ENCODE results near the gene ANGPTL2. TPM values are rescaled to one million over a fixed set of nuclear protein-coding genes. Genes with fewer than 3 reads are reported as not detected.

The ANGPTL2 gene
- total RNA-seq, 2 experiments from 2014 or later = not detected

GRCh38 chr9:127163409-127163808 is 41.0 kb upstream of the ANGPTL2 start:
- H3K27ac Mint-ChIP-seq = no peak overlapping the region
- CTCF ChIA-PET = interaction anchor here (0.6 to 1.6 kb wide), 4 partner anchors 16 to 380 kb away, joined by 3 to 4 read pairs (median 4); no protein-coding TSS in a partner anchor
- no peaks in the 10 kb centered on the region for H3K36me3 Mint-ChIP-seq (ENCODE audit: low read depth)
- POLR2A ChIA-PET = no interaction called here
- H3K9me3 Mint-ChIP-seq (ENCODE audit: insufficient read depth) = no peaks in the 10 kb centered on the region
- no peaks in the 10 kb centered on the region for H3K27me3 Mint-ChIP-seq (ENCODE audit: low read depth)
- peaks cover 20% of the 10 kb centered on the region for H3K4me1 Mint-ChIP-seq (ENCODE audit: low read depth)
- DNase-seq = peak; percentile 42
- no peak overlapping the region for H3K4me3 Mint-ChIP-seq
- no peak for ATAC-seq

- H3K27ac Mint-ChIP-seq = no peak overlapping the region
- no peaks in the 10 kb centered on the region for H3K9me3 Mint-ChIP-seq (ENCODE audit: insufficient read depth)
- POLR2A ChIA-PET = no interaction called here
- H3K4me1 Mint-ChIP-seq (ENCODE audit: low read depth) = peaks cover 20% of the 10 kb centered on the region
- H3K4me3 Mint-ChIP-seq = no peak overlapping the region
- CTCF ChIA-PET = interaction anchor here (0.6 to 1.6 kb wide), 4 partner anchors 15 to 379 kb away, joined by 3 to 4 read pairs (median 4); no protein-coding TSS in a partner anchor
- no peaks in the 10 kb centered on the region for H3K36me3 Mint-ChIP-seq (ENCODE audit: low read depth)
- ATAC-seq (no peak), DNase-seq (no peak)
- peaks cover under 1% of the 10 kb centered on the region for H3K27me3 Mint-ChIP-seq (ENCODE audit: low read depth)
Measured at GRCh38 chr9:127162864-127163365, 40.5 kb upstream of the ANGPTL2 start.

- Mint-ChIP-seq H3K9me3 (ENCODE audit: insufficient read depth) (no peaks in the 10 kb centered on the region), H3K4me3 (no peak overlapping the region), H3K4me1 (ENCODE audit: low read depth) (peaks cover 20% of the 10 kb centered on the region), H3K36me3 (ENCODE audit: low read depth) (no peaks in the 10 kb centered on the region), H3K27ac (no peak overlapping the region), H3K27me3 (ENCODE audit: low read depth) (peaks cover 2% of the 10 kb centered on the region)
- DNase-seq (no peak), ATAC-seq (no peak)
- POLR2A ChIA-PET = no interaction called here
- CTCF ChIA-PET = interaction anchor here (0.9 to 1.6 kb wide), 5 partner anchors 15 to 176 kb away, joined by 3 to 4 read pairs (median 3); no protein-coding TSS in a partner anchor
Measured at GRCh38 chr9:127162046-127162863, 39.8 kb upstream of the ANGPTL2 start.

DNA sequence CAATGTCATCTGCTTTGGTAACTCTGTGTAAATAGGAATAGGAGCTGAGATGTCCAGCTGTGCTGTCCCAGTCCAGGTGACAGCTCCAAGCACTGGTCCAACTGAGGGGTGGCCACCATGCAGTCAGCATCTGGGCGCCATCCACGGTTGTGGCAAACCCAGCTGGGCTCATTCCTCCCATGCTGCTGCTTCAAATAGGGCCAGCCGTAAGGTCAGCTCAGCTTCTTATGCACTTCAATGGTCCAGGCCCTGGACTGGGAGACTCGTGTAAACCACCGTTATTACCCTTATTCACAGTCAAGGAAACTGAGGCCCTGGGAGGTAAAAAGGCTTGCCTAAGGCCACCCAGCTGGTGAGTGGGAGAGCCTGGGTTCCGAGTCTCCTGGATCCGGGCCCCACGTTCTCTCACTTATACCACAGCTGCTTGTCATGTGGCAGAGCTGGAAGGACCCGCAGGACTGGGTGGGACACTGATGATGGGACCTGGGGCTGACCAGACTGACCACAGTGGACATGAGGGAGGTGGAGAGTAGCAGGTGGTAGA is 38.7 kb upstream of the ANGPTL2 start:
- ATAC-seq (no peak), DNase-seq (no peak)
- Mint-ChIP-seq H3K4me3 (no peak overlapping the region), H3K4me1 (ENCODE audit: low read depth) (peaks cover 16% of the 10 kb centered on the region), H3K9me3 (ENCODE audit: insufficient read depth) (no peaks in the 10 kb centered on the region), H3K27me3 (ENCODE audit: low read depth) (peaks cover 2% of the 10 kb centered on the region), H3K27ac (no peak overlapping the region), H3K36me3 (ENCODE audit: low read depth) (no peaks in the 10 kb centered on the region)
- ChIA-PET POLR2A (no interaction called here), CTCF (interaction anchor here (0.9 to 1.5 kb wide), 4 partner anchors 18 to 175 kb away, joined by 3 to 4 read pairs (median 3); no protein-coding TSS in a partner anchor)

- DNase-seq = no peak
- Mint-ChIP-seq H3K4me1 (ENCODE audit: low read depth) (peaks cover 16% of the 10 kb centered on the region), H3K27me3 (ENCODE audit: low read depth) (peaks cover 7% of the 10 kb centered on the region), H3K4me3 (no peak overlapping the region), H3K27ac (no peak overlapping the region), H3K36me3 (ENCODE audit: low read depth) (no peaks in the 10 kb centered on the region), H3K9me3 (ENCODE audit: insufficient read depth) (no peaks in the 10 kb centered on the region)
- POLR2A ChIA-PET = interaction anchor here (0.6 kb wide), 1 partner anchor 997 kb away, joined by 3 read pairs; no protein-coding TSS in a partner anchor
- CTCF ChIA-PET = interaction anchor here (1.5 kb wide), 1 partner anchor 44 kb away, joined by 3 read pairs; no protein-coding TSS in a partner anchor
- ATAC-seq = no peak
Measured at GRCh38 chr9:127159949-127160610, 37.6 kb upstream of the ANGPTL2 start.

DNA sequence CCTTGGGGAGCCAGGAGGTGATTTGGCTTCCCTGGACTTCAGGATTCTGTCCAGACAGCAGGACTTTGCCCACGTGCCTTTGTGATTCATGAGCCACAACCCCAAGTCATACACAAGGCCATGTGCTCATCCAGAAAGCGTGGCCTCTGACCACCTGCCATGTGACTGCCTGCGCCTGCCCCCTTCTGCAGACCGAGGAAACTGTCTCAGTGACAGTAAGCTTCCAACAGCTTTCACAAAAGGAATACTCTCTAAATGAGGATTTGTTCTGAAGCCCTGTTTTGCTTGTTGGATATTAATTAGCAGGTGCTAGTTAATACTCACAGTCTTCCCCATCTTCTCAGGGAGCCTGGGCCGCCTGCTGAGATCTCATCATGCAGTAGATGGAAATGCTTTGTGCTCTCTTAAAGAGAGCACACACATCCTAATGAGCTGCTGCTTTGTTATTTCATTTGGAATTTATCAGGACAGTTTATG is 36.9 kb upstream of the ANGPTL2 start:
- Mint-ChIP-seq H3K27me3 (ENCODE audit: low read depth) (peaks cover 7% of the 10 kb centered on the region), H3K4me1 (ENCODE audit: low read depth) (peaks cover 18% of the 10 kb centered on the region), H3K36me3 (ENCODE audit: low read depth) (no peaks in the 10 kb centered on the region), H3K9me3 (ENCODE audit: insufficient read depth) (no peaks in the 10 kb centered on the region), H3K4me3 (no peak overlapping the region), H3K27ac (no peak overlapping the region)
- ChIA-PET CTCF (no interaction called here), POLR2A (no interaction called here)
- no peak for ATAC-seq
- DNase-seq = no peak

GRCh38 chr9:127158786-127159324 is 36.4 kb upstream of the ANGPTL2 start:
- H3K27me3 Mint-ChIP-seq (ENCODE audit: low read depth) = peaks cover 7% of the 10 kb centered on the region
- DNase-seq (no peak), ATAC-seq (no peak)
- H3K36me3 Mint-ChIP-seq (ENCODE audit: low read depth) = no peaks in the 10 kb centered on the region
- H3K4me1 Mint-ChIP-seq (ENCODE audit: low read depth) = peaks cover 20% of the 10 kb centered on the region
- ChIA-PET POLR2A (no interaction called here), CTCF (no interaction called here)
- no peak overlapping the region for H3K4me3 Mint-ChIP-seq
- H3K27ac Mint-ChIP-seq = no peak overlapping the region
- H3K9me3 Mint-ChIP-seq (ENCODE audit: insufficient read depth) = no peaks in the 10 kb centered on the region

DNA sequence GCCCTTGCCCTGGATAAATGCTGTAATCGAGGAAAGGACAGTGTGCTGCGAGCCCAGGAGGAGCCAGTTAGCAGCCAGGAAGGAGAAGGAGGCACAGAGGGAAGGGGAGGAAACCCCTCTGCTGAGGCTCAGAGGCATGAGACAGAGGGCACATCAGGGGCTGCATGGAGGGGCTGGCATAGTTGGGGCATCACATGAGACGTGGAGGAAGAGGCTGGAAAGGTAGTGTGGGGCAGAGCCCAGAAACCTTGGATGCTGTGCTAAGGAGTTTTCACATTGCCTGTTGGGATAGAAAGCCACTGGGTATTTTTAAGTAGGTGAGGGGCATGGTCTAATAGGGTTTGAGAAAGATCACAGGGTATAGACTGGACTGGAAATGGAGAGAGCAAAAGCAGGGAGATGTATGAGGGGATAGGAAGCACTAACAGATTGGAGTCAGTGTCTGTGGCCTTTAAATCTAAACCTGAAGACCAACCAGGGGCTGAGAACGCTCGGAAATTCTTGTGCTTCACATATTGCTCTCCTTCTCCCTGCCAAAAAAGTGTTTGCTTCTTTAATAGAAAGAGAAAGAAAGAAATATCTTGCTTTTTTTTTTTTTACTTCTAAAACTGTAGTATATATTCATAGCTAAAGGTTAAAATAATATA is 33.0 kb upstream of the ANGPTL2 start:
- Mint-ChIP-seq H3K36me3 (ENCODE audit: low read depth) (no peaks in the 10 kb centered on the region), H3K27me3 (ENCODE audit: low read depth) (peaks cover 13% of the 10 kb centered on the region), H3K9me3 (ENCODE audit: insufficient read depth) (no peaks in the 10 kb centered on the region), H3K4me3 (no peak overlapping the region), H3K27ac (no peak overlapping the region), H3K4me1 (ENCODE audit: low read depth) (peaks cover 6% of the 10 kb centered on the region)
- CTCF ChIA-PET = no interaction called here
- ATAC-seq (no peak), DNase-seq (no peak)
- POLR2A ChIA-PET = no interaction called here

DNA sequence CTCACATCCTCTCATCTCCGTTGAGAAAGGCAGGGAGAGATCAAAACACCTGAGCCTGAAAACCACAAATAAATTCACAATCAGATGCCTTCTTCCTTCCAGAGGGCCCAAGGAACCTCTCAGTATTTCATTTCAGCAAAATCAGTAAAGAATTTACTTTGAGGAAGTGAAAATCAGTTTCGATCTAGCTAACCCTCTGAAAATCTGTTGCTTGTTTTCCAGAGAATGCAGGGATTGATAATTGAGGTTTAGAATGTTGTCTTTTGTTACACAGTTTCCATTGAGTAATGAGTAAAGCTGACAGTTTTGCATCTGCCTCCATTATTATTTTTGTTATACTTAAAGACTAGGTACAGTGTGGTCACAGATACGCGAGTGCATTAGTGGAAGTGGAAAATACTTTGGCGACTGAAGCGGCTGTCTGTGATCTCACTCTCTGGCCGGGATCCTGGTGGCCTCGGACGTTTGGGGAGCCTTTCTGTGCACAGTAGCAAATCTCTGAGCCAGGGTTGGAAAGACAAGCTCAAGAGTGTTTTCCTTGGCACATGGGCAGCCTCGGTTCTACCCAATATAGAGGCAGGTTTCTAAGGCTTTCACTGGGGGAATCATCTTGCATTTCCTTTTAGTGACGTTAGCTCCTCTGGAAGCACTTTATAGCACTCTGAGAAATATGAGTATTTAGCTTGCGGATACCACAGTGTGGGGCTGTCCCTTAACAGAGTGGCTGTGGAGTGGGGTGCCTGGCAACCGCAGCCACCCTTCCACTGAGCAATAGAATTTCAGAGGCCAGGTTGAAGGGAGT is 32.2 kb upstream of the ANGPTL2 start:
- H3K27me3 Mint-ChIP-seq (ENCODE audit: low read depth) = peaks cover 13% of the 10 kb centered on the region
- no peak for DNase-seq
- no peak overlapping the region for H3K4me3 Mint-ChIP-seq
- H3K36me3 Mint-ChIP-seq (ENCODE audit: low read depth) = no peaks in the 10 kb centered on the region
- H3K9me3 Mint-ChIP-seq (ENCODE audit: insufficient read depth) = no peaks in the 10 kb centered on the region
- ATAC-seq = no peak
- CTCF ChIA-PET = interaction anchor here (0.9 kb wide), 1 partner anchor 214 kb away, joined by 3 read pairs; no protein-coding TSS in a partner anchor
- H3K4me1 Mint-ChIP-seq (ENCODE audit: low read depth) = peaks cover 6% of the 10 kb centered on the region
- no peak overlapping the region for H3K27ac Mint-ChIP-seq
- POLR2A ChIA-PET = no interaction called here

DNA sequence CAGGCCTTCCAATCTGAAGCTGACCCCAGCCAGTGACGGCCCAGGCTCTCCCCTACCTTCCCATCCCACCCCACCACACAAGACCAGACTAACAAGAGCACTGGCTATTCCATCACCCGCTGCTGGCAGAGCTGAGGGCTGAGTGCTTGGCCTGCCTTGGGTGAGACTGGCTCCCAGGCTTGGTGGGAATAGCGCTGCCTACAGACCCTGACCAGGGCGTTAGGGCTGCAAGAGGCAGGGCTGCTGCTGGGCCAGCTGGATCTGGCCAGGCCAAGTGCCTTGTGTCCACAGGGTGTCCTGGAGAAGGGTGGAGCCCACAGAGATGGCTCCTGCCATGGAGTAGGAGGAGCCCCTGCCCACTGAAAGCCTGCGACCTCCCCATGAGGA is 31.6 kb upstream of the ANGPTL2 start:
- Mint-ChIP-seq H3K9me3 (ENCODE audit: insufficient read depth) (no peaks in the 10 kb centered on the region), H3K4me3 (no peak overlapping the region), H3K36me3 (ENCODE audit: low read depth) (no peaks in the 10 kb centered on the region), H3K27me3 (ENCODE audit: low read depth) (peaks cover 13% of the 10 kb centered on the region), H3K4me1 (ENCODE audit: low read depth) (peaks cover 6% of the 10 kb centered on the region), H3K27ac (no peak overlapping the region)
- ChIA-PET CTCF (interaction anchor here (0.9 kb wide), 1 partner anchor 213 kb away, joined by 3 read pairs; no protein-coding TSS in a partner anchor), POLR2A (no interaction called here)
- no peak for ATAC-seq
- no peak for DNase-seq

- Mint-ChIP-seq H3K4me1 (ENCODE audit: low read depth) (peaks cover 6% of the 10 kb centered on the region), H3K27ac (no peak overlapping the region), H3K9me3 (ENCODE audit: insufficient read depth) (no peaks in the 10 kb centered on the region), H3K36me3 (ENCODE audit: low read depth) (no peaks in the 10 kb centered on the region), H3K4me3 (no peak overlapping the region), H3K27me3 (ENCODE audit: low read depth) (peaks cover 13% of the 10 kb centered on the region)
- ChIA-PET CTCF (no interaction called here), POLR2A (no interaction called here)
- ATAC-seq (no peak), DNase-seq (no peak)
Measured at GRCh38 chr9:127153501-127153900, 31.1 kb upstream of the ANGPTL2 start.
